Measurements from ENCODE around the gene P2RX5. TPM values are rescaled to one million over a fixed set of nuclear protein-coding genes. Genes with fewer than 3 reads are reported as not detected.

The P2RX5 gene
- total RNA-seq, 4 donors from 2014 or later = 0.54 TPM; not detected in 3

- TF ChIP-seq CTCF (IDR thresholded peaks at IDR 0.05) (no peak), POLR2A (IDR thresholded peaks at IDR 0.05) (no peak)
- H3K4me3 ChIP-seq (replicated peaks in 1 of 3) = no peak overlapping the region
- intact Hi-C loops (cut with DNase I) = no loop called here
- H3K27me3 ChIP-seq = no peaks in the 10 kb centered on the region
- 93 to 97% methylated on average over 14 to 16 of the region's 23 CpGs for WGBS, 2 donors
- peaks cover 15 to 21% of the 10 kb centered on the region in 2 donors for H3K36me3 ChIP-seq
- peaks cover 0 to 11% of the 10 kb centered on the region in 2 donors for H3K4me1 ChIP-seq
- no peaks in the 10 kb centered on the region for H3K9me3 ChIP-seq
- DNase-seq = no peak
- no peak overlapping the region for H3K27ac ChIP-seq
These were observed 35.6 kb downstream of the P2RX5 start for GRCh38 chr17:3660311-3660891.

GRCh38 chr17:3659541-3660111, 36.3 kb downstream of the P2RX5 start:
- peak; percentile 24 to 32 for DNase-seq

GRCh38 chr17:3658784-3659449, 37.0 kb downstream of the P2RX5 start:
- Histone ChIP-seq H3K9me3 (no peaks in the 10 kb centered on the region), H3K4me1 (peaks cover 0 to 11% of the 10 kb centered on the region in 2 donors), H3K4me3 (replicated peaks in 1 of 3) (no peak overlapping the region), H3K27me3 (no peaks in the 10 kb centered on the region), H3K36me3 (peaks cover 8 to 11% of the 10 kb centered on the region in 2 donors), H3K27ac (peak overlapping the region in 2 of 3 donors; percentile 29 to 38)
- no peak for DNase-seq
- TF ChIP-seq POLR2A (IDR thresholded peaks at IDR 0.05) (no peak), CTCF (IDR thresholded peaks at IDR 0.05) (no peak)
- 62 to 73% methylated on average over 18 to 22 of the region's 22 CpGs for WGBS, 2 donors
- intact Hi-C loops (cut with DNase I) = no loop called here

More at GRCh38 chr17:3659541-3660111, 36.3 kb downstream of the P2RX5 start:
- H3K27me3 ChIP-seq = no peaks in the 10 kb centered on the region
- no peak overlapping the region for H3K4me3 ChIP-seq (replicated peaks in 1 of 3)
- no peaks in the 10 kb centered on the region for H3K9me3 ChIP-seq
- H3K4me1 ChIP-seq = peaks cover 0 to 11% of the 10 kb centered on the region in 2 donors
- H3K27ac ChIP-seq = peak overlapping the region in 2 of 3 donors; percentile 29 to 38
- intact Hi-C loops (cut with DNase I) = no loop called here
- H3K36me3 ChIP-seq = peaks cover 15 to 18% of the 10 kb centered on the region in 2 donors
- no peak for TF ChIP-seq CTCF (IDR thresholded peaks at IDR 0.05)
- TF ChIP-seq POLR2A (IDR thresholded peaks at IDR 0.05) = no peak
- WGBS, 2 donors = 72 to 78% methylated on average over 20 to 21 of the region's 22 CpGs

- peaks cover 0 to 11% of the 10 kb centered on the region in 2 donors for H3K4me1 ChIP-seq
- H3K27me3 ChIP-seq = no peaks in the 10 kb centered on the region
- no peak overlapping the region for H3K27ac ChIP-seq
- 88 to 92% methylated on average over 36 to 37 of the region's 42 CpGs for WGBS, 2 donors
- DNase-seq = no peak
- H3K4me3 ChIP-seq (replicated peaks in 1 of 3) = no peak overlapping the region
- TF ChIP-seq CTCF (IDR thresholded peaks at IDR 0.05) (no peak), POLR2A (IDR thresholded peaks at IDR 0.05) (no peak)
- peaks cover under 1 to 3% of the 10 kb centered on the region in 2 donors for H3K36me3 ChIP-seq
- no peaks in the 10 kb centered on the region for H3K9me3 ChIP-seq
- intact Hi-C loops (cut with DNase I) = no loop called here
These were observed 37.8 kb downstream of the P2RX5 start for GRCh38 chr17:3657874-3658783.

Data from thyroid gland (tissue), 4 donors.